ENCODE results near the gene RBM42.
A peak's percentile ranks its signal among the peaks of the same experiment; 100 is the strongest.

Gene RBM42

GRCh38 chr19:35639863-35640262 lies 11.0 kb downstream of the RBM42 start:
- no peak for TF ChIP-seq FOXP2 (optimal IDR thresholded peaks at IDR 0.05; ENCODE audit: borderline replicate concordance, extremely low read depth, extremely low read length, insufficient read depth)
- no peak for TF ChIP-seq REST (IDR thresholded peaks at IDR 0.05; ENCODE audit: insufficient read depth in 1 of 2, low read depth in 2 of 2, low read length in 2 of 2)
- no peak for TF ChIP-seq POLR2AphosphoS5 (IDR thresholded peaks at IDR 0.05; ENCODE audit: low read depth, low read length)
- TF ChIP-seq TAF1 (IDR thresholded peaks at IDR 0.05; ENCODE audit: borderline replicate concordance, insufficient read depth, low read length): no peak
- no peak for TF ChIP-seq SIN3A (IDR thresholded peaks at IDR 0.05; ENCODE audit: borderline replicate concordance, insufficient read depth, low read length)

GRCh38 chr19:35641515-35642151 lies 12.8 kb downstream of the RBM42 start, which contains the start of gene ETV2:
ETV2 (plus strand) TSS chr19:35641745; CDS start chr19:35642461, 716 bp downstream.
- TF ChIP-seq POLR2AphosphoS5 (IDR thresholded peaks at IDR 0.05; ENCODE audit: low read depth, low read length): no peak
- no peak for TF ChIP-seq REST (IDR thresholded peaks at IDR 0.05; ENCODE audit: insufficient read depth in 1 of 2, low read depth in 2 of 2, low read length in 2 of 2)
- peak; percentile 25 for TF ChIP-seq FOXP2 (optimal IDR thresholded peaks at IDR 0.05; ENCODE audit: borderline replicate concordance, extremely low read depth, extremely low read length, insufficient read depth)

- TF ChIP-seq REST (IDR thresholded peaks at IDR 0.05; ENCODE audit: insufficient read depth in 1 of 2, low read depth in 2 of 2, low read length in 2 of 2): no peak
- no peak for TF ChIP-seq TAF1 (IDR thresholded peaks at IDR 0.05; ENCODE audit: borderline replicate concordance, insufficient read depth, low read length)
- no peak for TF ChIP-seq FOXP2 (optimal IDR thresholded peaks at IDR 0.05; ENCODE audit: borderline replicate concordance, extremely low read depth, extremely low read length, insufficient read depth)
- TF ChIP-seq POLR2AphosphoS5 (IDR thresholded peaks at IDR 0.05; ENCODE audit: low read depth, low read length): no peak
- no peak for TF ChIP-seq SIN3A (IDR thresholded peaks at IDR 0.05; ENCODE audit: borderline replicate concordance, insufficient read depth, low read length)
These were observed 13.5 kb downstream of the RBM42 start for GRCh38 chr19:35642312-35642711.

GRCh38 chr19:35642798-35643254 lies 14.0 kb downstream of the RBM42 start:
- no peak for TF ChIP-seq TAF1 (IDR thresholded peaks at IDR 0.05; ENCODE audit: borderline replicate concordance, insufficient read depth, low read length)
- TF ChIP-seq SIN3A (IDR thresholded peaks at IDR 0.05; ENCODE audit: borderline replicate concordance, insufficient read depth, low read length): no peak

- peak; percentile 42 for TF ChIP-seq FOXP2 (optimal IDR thresholded peaks at IDR 0.05; ENCODE audit: borderline replicate concordance, extremely low read depth, extremely low read length, insufficient read depth)
- no peak for TF ChIP-seq SIN3A (IDR thresholded peaks at IDR 0.05; ENCODE audit: borderline replicate concordance, insufficient read depth, low read length)
- TF ChIP-seq TAF1 (IDR thresholded peaks at IDR 0.05; ENCODE audit: borderline replicate concordance, insufficient read depth, low read length): peak; percentile 73; the same call in 1 of the 2 replicates
- TF ChIP-seq POLR2AphosphoS5 (IDR thresholded peaks at IDR 0.05; ENCODE audit: low read depth, low read length): peak; percentile 64
- no peak for TF ChIP-seq REST (IDR thresholded peaks at IDR 0.05; ENCODE audit: insufficient read depth in 1 of 2, low read depth in 2 of 2, low read length in 2 of 2)
These were observed 14.7 kb downstream of the RBM42 start for GRCh38 chr19:35643255-35644205.
